Neutrophil (primary cell): ENCODE measurements around the gene CEP170B.

ENCODE experiments used
- H3K27ac ChIP-seq: fragments of 200-600 bp; sonication (generic); 2 replicates; pipeline ENCODE4 v1.5.1; 2016; ENCODE audit warnings: mild to moderate bottlenecking, moderate library complexity
- H3K27me3 ChIP-seq: fragments of 200-600 bp; sonication (generic); 2 replicates; pipeline ENCODE4 v1.6.0; 2016; ENCODE audit warnings: mild to moderate bottlenecking
- H3K36me3 ChIP-seq: fragments of 200-600 bp; sonication (generic); 2 replicates; pipeline ENCODE4 v1.5.1; 2017
- H3K4me1 ChIP-seq, 2 experiments: fragments of 200-600 bp in 1 of 2; sonication (generic) in 1 of 2; 1 replicate in 1 of 2; 2 replicates in 1 of 2; pipeline versions ENCODE4 v1.5.1 to v1.6.1; 2013 to 2016; ENCODE audit warnings: low read depth in 1 of 2, low read length in 1 of 2, mild to moderate bottlenecking in 1 of 2, moderate library complexity in 1 of 2; ENCODE audit not compliant: control insufficient read depth in 1 of 2, insufficient read depth in 1 of 2
- H3K4me3 ChIP-seq, 2 experiments: fragments of 200-600 bp in 1 of 2; sonication (generic) in 1 of 2; 1 replicate in 1 of 2; 2 replicates in 1 of 2; pipeline ENCODE4 v1.5.1; 2013 to 2016; ENCODE audit warnings: low read depth in 1 of 2, low read length in 1 of 2, mild to moderate bottlenecking in 1 of 2, moderate library complexity in 1 of 2
- H3K9me3 ChIP-seq: fragments of 200-600 bp; sonication (generic); 2 replicates; pipeline ENCODE4 v1.5.1; 2016
- TF ChIP-seq, protein P1 (sequence below): fragments of 200-600 bp; sonication (generic); IDR thresholded peaks from 2 replicates; pipeline ENCODE4 v1.5.1; 2016; ENCODE audit warnings: antibody characterized with exemption

Gene CEP170B

DNA sequence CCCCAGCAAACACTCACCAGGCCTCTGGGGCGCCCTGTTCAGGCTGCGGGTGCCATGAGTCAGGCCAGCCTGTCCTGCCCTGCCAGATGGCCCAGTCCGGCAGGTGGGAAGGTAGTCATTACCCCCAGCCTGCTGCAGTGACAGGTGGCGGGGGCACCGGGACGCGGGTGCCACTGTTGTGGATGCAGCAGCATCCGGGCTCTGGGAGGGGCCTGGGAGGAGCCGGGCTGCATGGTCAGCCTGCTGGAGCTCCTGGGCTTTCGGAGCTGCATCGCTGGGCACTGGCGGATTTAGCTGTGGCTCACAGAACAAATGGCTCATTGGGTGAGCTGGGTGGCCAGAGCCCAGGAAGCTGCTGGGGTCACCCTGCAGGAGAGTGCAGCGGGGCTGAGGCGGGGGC is 13.5 kb downstream of the CEP170B start:
- H3K4me1 ChIP-seq = no peaks in the 10 kb centered on the region
- no peak overlapping the region for H3K27ac ChIP-seq
- no peak overlapping the region for H3K4me3 ChIP-seq
- no peaks in the 10 kb centered on the region for H3K9me3 ChIP-seq
- H3K27me3 ChIP-seq = peaks cover 6% of the 10 kb centered on the region
- no peaks in the 10 kb centered on the region for H3K36me3 ChIP-seq
- TF ChIP-seq, protein P1, sequence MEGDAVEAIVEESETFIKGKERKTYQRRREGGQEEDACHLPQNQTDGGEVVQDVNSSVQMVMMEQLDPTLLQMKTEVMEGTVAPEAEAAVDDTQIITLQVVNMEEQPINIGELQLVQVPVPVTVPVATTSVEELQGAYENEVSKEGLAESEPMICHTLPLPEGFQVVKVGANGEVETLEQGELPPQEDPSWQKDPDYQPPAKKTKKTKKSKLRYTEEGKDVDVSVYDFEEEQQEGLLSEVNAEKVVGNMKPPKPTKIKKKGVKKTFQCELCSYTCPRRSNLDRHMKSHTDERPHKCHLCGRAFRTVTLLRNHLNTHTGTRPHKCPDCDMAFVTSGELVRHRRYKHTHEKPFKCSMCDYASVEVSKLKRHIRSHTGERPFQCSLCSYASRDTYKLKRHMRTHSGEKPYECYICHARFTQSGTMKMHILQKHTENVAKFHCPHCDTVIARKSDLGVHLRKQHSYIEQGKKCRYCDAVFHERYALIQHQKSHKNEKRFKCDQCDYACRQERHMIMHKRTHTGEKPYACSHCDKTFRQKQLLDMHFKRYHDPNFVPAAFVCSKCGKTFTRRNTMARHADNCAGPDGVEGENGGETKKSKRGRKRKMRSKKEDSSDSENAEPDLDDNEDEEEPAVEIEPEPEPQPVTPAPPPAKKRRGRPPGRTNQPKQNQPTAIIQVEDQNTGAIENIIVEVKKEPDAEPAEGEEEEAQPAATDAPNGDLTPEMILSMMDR = no peak

GRCh38 chr14:104879201-104879982 is 14.3 kb downstream of the CEP170B start:
- H3K27ac ChIP-seq = no peak overlapping the region
- no peaks in the 10 kb centered on the region for H3K36me3 ChIP-seq
- H3K9me3 ChIP-seq = no peaks in the 10 kb centered on the region
- TF ChIP-seq, protein P1 = no peak
- no peak overlapping the region for H3K4me3 ChIP-seq
- H3K4me1 ChIP-seq = no peaks in the 10 kb centered on the region
- H3K27me3 ChIP-seq = no peaks in the 10 kb centered on the region

DNA sequence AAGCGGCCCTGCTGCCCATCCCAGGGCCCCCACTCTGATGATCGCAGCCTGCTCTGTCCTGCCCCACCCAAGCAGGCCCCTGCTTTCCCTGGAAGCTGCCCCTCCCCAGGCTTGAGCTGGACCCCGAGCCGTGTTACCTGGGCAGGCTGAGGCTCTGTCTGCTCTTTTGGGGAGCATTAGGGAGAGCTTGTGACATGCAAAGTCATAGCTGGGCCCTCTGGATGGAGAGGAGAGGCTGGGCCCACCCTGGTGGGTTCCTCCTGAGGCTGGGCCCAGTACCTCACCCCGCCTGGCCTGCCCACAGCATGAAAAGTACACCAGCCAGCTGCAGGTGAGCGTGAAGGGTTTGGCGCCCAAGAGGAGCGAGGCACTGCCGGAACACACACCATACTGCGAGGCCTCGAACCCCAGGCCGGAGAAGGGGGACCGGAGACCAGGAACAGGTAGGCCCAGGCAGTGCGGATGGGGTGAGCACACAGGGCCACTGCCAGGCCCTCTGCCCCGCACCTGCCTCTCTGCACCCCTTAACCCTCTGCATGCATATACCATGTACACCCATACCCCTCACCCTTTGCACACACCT is 15.0 kb downstream of the CEP170B start:
- no peaks in the 10 kb centered on the region for H3K36me3 ChIP-seq
- TF ChIP-seq, protein P1 = no peak

GRCh38 chr14:104880584-104881210 is 15.6 kb downstream of the CEP170B start:
- H3K9me3 ChIP-seq = no peaks in the 10 kb centered on the region
- no peak overlapping the region for H3K4me3 ChIP-seq
- H3K27ac ChIP-seq = no peak overlapping the region
- no peaks in the 10 kb centered on the region for H3K27me3 ChIP-seq
- H3K4me1 ChIP-seq = no peaks in the 10 kb centered on the region
- TF ChIP-seq, protein P1 = no peak
- no peaks in the 10 kb centered on the region for H3K36me3 ChIP-seq

More for the DNA sequence above, 15.0 kb downstream of the CEP170B start:
- Histone ChIP-seq H3K27me3 (no peaks in the 10 kb centered on the region), H3K4me3 (no peak overlapping the region), H3K9me3 (no peaks in the 10 kb centered on the region), H3K27ac (no peak overlapping the region), H3K4me1 (no peaks in the 10 kb centered on the region)

DNA sequence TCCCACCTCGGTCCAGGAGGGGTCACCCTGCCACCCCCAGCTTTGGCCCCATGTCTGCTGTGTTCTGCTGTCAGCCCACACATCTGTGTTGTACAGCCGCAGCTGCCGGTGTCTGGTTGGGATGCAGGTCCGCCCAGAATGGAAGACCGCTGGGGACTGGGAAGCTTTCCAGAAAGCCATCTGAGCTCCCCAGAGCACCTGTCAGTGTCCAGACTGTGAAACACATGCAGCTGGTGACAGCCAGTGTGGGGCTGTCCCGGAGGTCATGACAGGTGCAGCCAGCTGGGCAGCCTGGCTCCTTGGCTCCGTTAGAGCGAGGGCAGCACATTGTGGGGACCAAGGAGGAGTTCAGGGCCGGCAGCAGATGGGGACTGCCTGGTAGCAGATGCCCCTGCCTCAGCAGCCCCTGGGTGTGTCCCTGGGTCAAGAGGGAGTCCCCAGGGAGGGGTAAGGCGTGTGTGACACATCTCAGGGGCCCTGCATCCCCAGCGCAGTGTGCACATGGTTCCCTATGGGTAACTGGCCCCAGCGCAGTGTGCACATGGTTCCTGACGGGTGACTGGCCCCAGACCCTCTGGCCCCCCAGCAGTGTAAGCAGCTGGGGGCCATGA is 16.4 kb downstream of the CEP170B start:
- Histone ChIP-seq H3K4me3 (no peak overlapping the region), H3K9me3 (no peaks in the 10 kb centered on the region), H3K4me1 (no peaks in the 10 kb centered on the region), H3K36me3 (no peaks in the 10 kb centered on the region), H3K27me3 (no peaks in the 10 kb centered on the region), H3K27ac (no peak overlapping the region)
- TF ChIP-seq, protein P1 = no peak
